B cell (primary cell): ENCODE results near the gene AOC1. TPM values are rescaled to one million over a fixed set of nuclear protein-coding genes. Genes with fewer than 3 reads are reported as not detected.
"Not testable (repeated sequence)": the region's sequence is repeated elsewhere in the genome, so short reads cannot be mapped to it uniquely, and the experiment has no call there.

Experiments used
- ATAC-seq: fragments of 200-7000 bp; cut with Tn5 transposase; one replicate; pipeline ENCODE4 v1.10.0; 2021; ENCODE audit warnings: low read depth, mild to moderate bottlenecking, moderate number of reproducible peaks, moderate library complexity
- CTCF ChIA-PET: fragments of 350-600 bp; sonication (Branson Sonifier 250); formaldehyde crosslinking; loops from one replicate; lab custom pipeline; 2021; ENCODE audit warnings: antibody characterized with exemption, inconsistent platforms; lab: Charles Lee
- POLR2A ChIA-PET: fragments of 350-600 bp; sonication (Branson Sonifier 250); formaldehyde crosslinking; loops from one replicate; lab custom pipeline; 2021; ENCODE audit warnings: antibody characterized with exemption; lab: Charles Lee
- DNase-seq: peaks from one replicate; pipeline ENCODE4 v3.0.0; 2013
- H2AFZ ChIP-seq: 2 replicates; pipeline ENCODE4 v1.6.1; 2012; ENCODE audit warnings: mild to moderate bottlenecking, low read depth, low read length; ENCODE audit not compliant: insufficient read depth, poor library complexity, severe bottlenecking
- H3K27ac ChIP-seq, 2 donors: 1 replicate in 1 of 2; 2 replicates in 1 of 2; pipeline ENCODE4 v1.5.1; 2012 to 2013; ENCODE audit warnings: low read length in 2 of 2, mild to moderate bottlenecking in 2 of 2, moderate library complexity in 1 of 2
- H3K27me3 ChIP-seq, 4 experiments: fragments of 200-600 bp in 1 of 4; sonication (generic) in 1 of 4; replicated peaks in 1 of 4; 1 replicate in 2 of 4; 2 replicates in 2 of 4; pipeline versions ENCODE4 v1.6.1 to v1.7.0; 2013 to 2016; ENCODE audit warnings: low read length in 3 of 4, mild to moderate bottlenecking in 2 of 4, mixed read lengths in 1 of 4, moderate library complexity in 1 of 4; ENCODE audit not compliant: insufficient read depth in 4 of 4, control insufficient read depth in 3 of 4; ENCODE audit errors: control extremely low read depth in 1 of 4
- H3K36me3 ChIP-seq, 2 experiments: replicated peaks in 1 of 2; 1 replicate in 1 of 2; 2 replicates in 1 of 2; pipeline versions ENCODE4 v1.6.1 to v1.7.1; 2013; ENCODE audit warnings: low read length in 1 of 2; ENCODE audit not compliant: insufficient read depth in 2 of 2, control insufficient read depth in 1 of 2; ENCODE audit errors: control extremely low read depth in 1 of 2, extremely low read depth in 1 of 2
- H3K4me1 ChIP-seq, 2 donors: fragments of 200-600 bp in 1 of 2; sonication (generic) in 1 of 2; 1 replicate in 1 of 2; 2 replicates in 1 of 2; pipeline versions ENCODE4 v1.5.1 to v1.6.1; 2013 to 2017; ENCODE audit warnings: low read length in 2 of 2; ENCODE audit not compliant: control insufficient read depth in 2 of 2, insufficient read depth in 2 of 2
- H3K4me2 ChIP-seq: replicated peaks from 2 replicates; pipeline ENCODE3; 2012; ENCODE audit warnings: mild to moderate bottlenecking, low read depth, low read length; ENCODE audit not compliant: poor library complexity, severe bottlenecking
- H3K4me3 ChIP-seq, 5 experiments: fragments of 200-600 bp in 1 of 5; sonication (generic) in 1 of 5; 1 replicate in 3 of 5; 2 replicates in 2 of 5; pipeline versions ENCODE4 v1.5.1 to v1.7.0; 2011 to 2016; ENCODE audit warnings: low read length in 4 of 5, mild to moderate bottlenecking in 4 of 5, low read depth in 2 of 5, control low read depth in 1 of 5, moderate library complexity in 1 of 5; ENCODE audit not compliant: insufficient read depth in 1 of 5; ENCODE audit errors: control extremely low read depth in 1 of 5, extremely low read depth in 1 of 5
- H3K79me2 ChIP-seq: fragments of 200-600 bp; sonication (generic); one replicate; pipeline ENCODE4 v1.6.0; 2016; ENCODE audit warnings: low read length; ENCODE audit not compliant: control insufficient read depth, insufficient read depth
- H3K9ac ChIP-seq: fragments of 200-600 bp; sonication (generic); 2 replicates; pipeline ENCODE4 v1.6.1; 2017; ENCODE audit warnings: mild to moderate bottlenecking, low read length, moderate library complexity
- H3K9me3 ChIP-seq, 3 donors: one replicate each; pipeline versions ENCODE4 v1.6.1 to v1.7.1; 2013; ENCODE audit warnings: low read length in 2 of 3; ENCODE audit not compliant: control insufficient read depth in 2 of 3, insufficient read depth in 1 of 3; ENCODE audit errors: control extremely low read depth in 1 of 3
- H4K20me1 ChIP-seq: 2 replicates; pipeline ENCODE4 v1.6.0; 2012; ENCODE audit warnings: mild to moderate bottlenecking, low read length; ENCODE audit not compliant: insufficient read depth, control insufficient read depth, poor library complexity, severe bottlenecking
- H3K27ac Mint-ChIP-seq: one replicate; pipeline ENCODE4 v1.8.0; 2021; ENCODE audit warnings: mixed read lengths
- H3K27me3 Mint-ChIP-seq: one replicate; pipeline ENCODE4 v1.8.0; 2021; ENCODE audit warnings: mixed read lengths
- H3K4me1 Mint-ChIP-seq: one replicate; pipeline ENCODE4 v1.8.0; 2021; ENCODE audit warnings: mixed read lengths
- H3K4me3 Mint-ChIP-seq: one replicate; pipeline ENCODE4 v1.8.0; 2021; ENCODE audit warnings: mixed read lengths
- H3K9me3 Mint-ChIP-seq: one replicate; pipeline ENCODE4 v1.8.0; 2022; ENCODE audit warnings: mixed read lengths; ENCODE audit not compliant: insufficient read depth
- CTCF ChIP-seq: fragments of 200-600 bp; IDR thresholded peaks from one replicate; pipeline ENCODE4 v1.8.0; 2022; ENCODE audit warnings: antibody characterized with exemption, mild to moderate bottlenecking
- EZH2 ChIP-seq: IDR thresholded peaks from 2 replicates; pipeline ENCODE4 v1.6.1; 2012; ENCODE audit warnings: borderline replicate concordance, low read depth, mild to moderate bottlenecking, moderate library complexity, low read length; ENCODE audit not compliant: insufficient read depth, poor library complexity, severe bottlenecking
- WGBS: methylation state at CpG from one replicate; pipeline ENCODE4 v1.1.5; 2013; ENCODE audit warnings: missing lambda C conversion rate; ENCODE audit not compliant: insufficient coverage; 5-methylcytosine and 5-hydroxymethylcytosine counted together
- intact Hi-C: fragments of 100-400 bp; cut with micrococcal nuclease; formaldehyde crosslinking; loops from one replicate; pipeline ENCODE4 v1.10.0; 2022
- polyA plus RNA-seq: library from polyadenylated mRNA; depleted of rRNA; stranded (reverse); fragments of >200 nt; gene quantifications from 2 replicates; pipeline ENCODE4 v1.2.3, GENCODE V29; 2012
- total RNA-seq, 2 donors: library from RNA; stranded (reverse); fragments of 120-200 nt in 1 of 2; gene quantifications; 1 replicate in 1 of 2; 2 replicates in 1 of 2; pipeline versions ENCODE4 v1.2.3 to v1.2.4, GENCODE V29; 2013 to 2022

Gene AOC1
- total and polyA plus RNA-seq, 2 donors (not counting 1 experiment from before 2014, with no cell fraction given): 0.07 TPM; not detected in 1

GRCh38 chr7:150806863-150807262 is 45.5 kb upstream of the AOC1 start:
- Histone ChIP-seq H2AFZ (no peak overlapping the region), H3K4me2 (no peak overlapping the region), H4K20me1 (no peaks in the 10 kb centered on the region), H3K27ac (no peak overlapping the region), H3K9me3 (peaks cover 0 to 23% (median 15%) of the 10 kb centered on the region in 3 donors), H3K79me2 (no peaks in the 10 kb centered on the region), H3K4me3 (no peak overlapping the region), H3K4me1 (peaks cover 0 to under 1% of the 10 kb centered on the region in 2 donors), H3K27me3 (peaks cover 0 to 40% (median 10%) of the 10 kb centered on the region in 4 experiments), H3K9ac (no peak overlapping the region), H3K36me3 (no peaks in the 10 kb centered on the region)
- peaks cover 4% of the 10 kb centered on the region for H3K9me3 Mint-ChIP-seq
- H3K4me1 Mint-ChIP-seq: peaks cover 2% of the 10 kb centered on the region
- no peak overlapping the region for H3K4me3 Mint-ChIP-seq
- TF ChIP-seq EZH2 (no peak), CTCF (no peak)
- no peak overlapping the region for H3K27ac Mint-ChIP-seq
- ChIA-PET CTCF (no interaction called here), POLR2A (no interaction called here)
- intact Hi-C loops: no loop called here
- no CpG with 5 or more reads among the region's 2 CpGs for WGBS
- ATAC-seq (no peak), DNase-seq (no peak)
- peaks cover 46% of the 10 kb centered on the region for H3K27me3 Mint-ChIP-seq

GRCh38 chr7:150807616-150808438 is 44.5 kb upstream of the AOC1 start:
- intact Hi-C loops, H4K20me1 ChIP-seq, H3K79me2 ChIP-seq, H3K4me2 ChIP-seq, H3K9ac ChIP-seq, DNase-seq, ATAC-seq, H3K4me1 Mint-ChIP-seq, H2AFZ ChIP-seq, H3K36me3 ChIP-seq, H3K9me3 Mint-ChIP-seq, H3K4me3 Mint-ChIP-seq, H3K4me1 ChIP-seq, H3K27ac Mint-ChIP-seq, H3K4me3 ChIP-seq, CTCF ChIA-PET, POLR2A ChIA-PET, H3K27ac ChIP-seq: not testable (repeated sequence)
- peaks cover 0 to 23% (median 15%) of the 10 kb centered on the region in 3 donors for H3K9me3 ChIP-seq
- peaks cover 0 to 32% (median 7%) of the 10 kb centered on the region in 4 experiments for H3K27me3 ChIP-seq
- WGBS: 80% methylated on average over 10 of the region's 13 CpGs
- H3K27me3 Mint-ChIP-seq: peaks cover 39% of the 10 kb centered on the region
